H9 (cell line): ENCODE data around the gene HS6ST1. TPM values are rescaled to one million over a fixed set of nuclear protein-coding genes. Genes with fewer than 3 reads are reported as not detected.

Source experiments
- DNase-seq: peaks from one replicate; pipeline ENCODE4 v3.0.0-alpha.2; 2017
- H2AFZ ChIP-seq: one replicate; pipeline ENCODE4 v1.6.1; 2013; ENCODE audit warnings: mild to moderate bottlenecking, low read length, control low read depth, moderate library complexity
- H2AK5ac ChIP-seq: 2 replicates; pipeline ENCODE4 v1.6.1; 2013; ENCODE audit warnings: low read length, control low read depth, mixed read lengths; ENCODE audit not compliant: insufficient read length
- H2BK120ac ChIP-seq: one replicate; pipeline ENCODE4 v1.6.1; 2013; ENCODE audit warnings: low read depth, mild to moderate bottlenecking, low read length, control low read depth, inconsistent platforms; ENCODE audit not compliant: poor library complexity, severe bottlenecking
- H2BK12ac ChIP-seq: 2 replicates; pipeline ENCODE4 v1.6.1; 2013; ENCODE audit warnings: low read length, control low read depth, mixed read lengths, low read depth; ENCODE audit not compliant: insufficient read length
- H2BK15ac ChIP-seq: 2 replicates; pipeline ENCODE4 v1.6.1; 2013; ENCODE audit warnings: low read depth, low read length, control low read depth
- H2BK20ac ChIP-seq: one replicate; pipeline ENCODE4 v1.6.1; 2013; ENCODE audit warnings: low read depth, mild to moderate bottlenecking, low read length, control low read depth, inconsistent platforms; ENCODE audit not compliant: poor library complexity, severe bottlenecking
- H2BK5ac ChIP-seq: 2 replicates; pipeline ENCODE4 v1.6.1; 2013; ENCODE audit warnings: low read length, control low read depth, mixed read lengths; ENCODE audit not compliant: insufficient read length
- H3K14ac ChIP-seq: 2 replicates; pipeline ENCODE4 v1.6.1; 2013; ENCODE audit warnings: low read length, control low read depth; ENCODE audit not compliant: insufficient read depth
- H3K18ac ChIP-seq: 2 replicates; pipeline ENCODE4 v1.6.1; 2013; ENCODE audit warnings: low read depth, mild to moderate bottlenecking, mixed read lengths, low read length, control low read depth; ENCODE audit not compliant: insufficient read length
- H3K23ac ChIP-seq: 2 replicates; pipeline ENCODE4 v1.6.1; 2013; ENCODE audit warnings: low read length, control low read depth, mixed read lengths, low read depth; ENCODE audit not compliant: insufficient read length
- H3K23me2 ChIP-seq: 2 replicates; pipeline ENCODE4 v1.6.1; 2013; ENCODE audit warnings: low read depth, mild to moderate bottlenecking, mixed read lengths, low read length, control low read depth; ENCODE audit not compliant: insufficient read length, poor library complexity, severe bottlenecking
- H3K27ac ChIP-seq: 2 replicates; pipeline ENCODE4 v1.5.1; 2013; ENCODE audit warnings: low read length, control low read depth, mixed read lengths, low read depth; ENCODE audit not compliant: insufficient read length
- H3K27me3 ChIP-seq: 2 replicates; pipeline ENCODE4 v1.6.1; 2013; ENCODE audit warnings: low read length, control low read depth, inconsistent platforms; ENCODE audit not compliant: insufficient read depth
- H3K4ac ChIP-seq: 2 replicates; pipeline ENCODE4 v1.6.1; 2013; ENCODE audit warnings: low read depth, mild to moderate bottlenecking, control low read depth, inconsistent platforms, low read length, moderate library complexity
- H3K4me1 ChIP-seq: 2 replicates; pipeline ENCODE4 v1.6.1; 2013; ENCODE audit warnings: low read length, control low read depth, inconsistent platforms; ENCODE audit not compliant: insufficient read depth
- H3K4me2 ChIP-seq: 2 replicates; pipeline ENCODE4 v1.6.1; 2013; ENCODE audit warnings: low read length, control low read depth, mixed read lengths; ENCODE audit not compliant: insufficient read length, insufficient read depth
- H3K56ac ChIP-seq: 2 replicates; pipeline ENCODE4 v1.6.1; 2013; ENCODE audit warnings: low read depth, mild to moderate bottlenecking, mixed read lengths, low read length, control low read depth; ENCODE audit not compliant: insufficient read length
- H3K79me1 ChIP-seq: 2 replicates; pipeline ENCODE4 v1.6.1; 2013; ENCODE audit warnings: low read depth, mild to moderate bottlenecking, moderate library complexity, low read length, control low read depth, inconsistent platforms; ENCODE audit not compliant: insufficient read depth, poor library complexity, severe bottlenecking
- H3K79me2 ChIP-seq: 2 replicates; pipeline ENCODE4 v1.6.1; 2013; ENCODE audit warnings: low read length, control low read depth, inconsistent platforms; ENCODE audit not compliant: insufficient read depth
- H3K9ac ChIP-seq: 2 replicates; pipeline ENCODE4 v1.6.1; 2013; ENCODE audit warnings: low read length, control low read depth, mixed read lengths; ENCODE audit not compliant: insufficient read length; ENCODE audit errors: extremely low read depth
- H3K9me3 ChIP-seq: one replicate; pipeline ENCODE4 v1.6.1; 2013; ENCODE audit warnings: low read depth, low read length, inconsistent platforms; ENCODE audit not compliant: control insufficient read depth
- H3T11ph ChIP-seq: one replicate; pipeline ENCODE4 v1.6.1; 2013; ENCODE audit warnings: mild to moderate bottlenecking, low read length, control low read depth, inconsistent platforms
- H4K20me1 ChIP-seq: one replicate; pipeline ENCODE4 v1.6.1; 2013; ENCODE audit not compliant: control insufficient read depth, insufficient read length, insufficient read depth
- H4K5ac ChIP-seq: 2 replicates; pipeline ENCODE4 v1.6.1; 2013; ENCODE audit warnings: low read depth, mild to moderate bottlenecking, mixed read lengths, low read length, control low read depth; ENCODE audit not compliant: insufficient read length
- H4K8ac ChIP-seq: replicated peaks from 2 replicates; pipeline ENCODE4 v1.6.1; 2013; ENCODE audit warnings: low read length, control low read depth, mixed read lengths, low read depth; ENCODE audit not compliant: insufficient read length
- H4K91ac ChIP-seq: 2 replicates; pipeline ENCODE4 v1.6.1; 2013; ENCODE audit warnings: low read depth, mild to moderate bottlenecking, moderate library complexity, mixed read lengths, low read length, control low read depth; ENCODE audit not compliant: insufficient read length
- H3K27ac Mint-ChIP-seq, 3 experiments: 2 replicates in 2 of 3; 3 replicates in 1 of 3; pipeline ENCODE4 v1.8.0; 2020 to 2021; ENCODE audit warnings: mixed read lengths in 3 of 3, mild to moderate bottlenecking in 1 of 3, moderate library complexity in 1 of 3
- H3K27me3 Mint-ChIP-seq: 2 replicates; pipeline ENCODE4 v1.8.0; 2021; ENCODE audit warnings: low read depth, mild to moderate bottlenecking, moderate library complexity, mixed read lengths
- H3K36me3 Mint-ChIP-seq, 3 experiments: 2 replicates in 2 of 3; 3 replicates in 1 of 3; pipeline ENCODE4 v1.8.0; 2020 to 2021; ENCODE audit warnings: low read depth in 3 of 3, mixed read lengths in 3 of 3; ENCODE audit not compliant: insufficient read depth in 1 of 3
- H3K4me1 Mint-ChIP-seq, 2 experiments: 2 replicates each; pipeline ENCODE4 v1.8.0; 2020; ENCODE audit warnings: mixed read lengths in 2 of 2
- H3K4me3 Mint-ChIP-seq, 2 experiments: 2 replicates in 1 of 2; 3 replicates in 1 of 2; pipeline ENCODE4 v1.8.0; 2020 to 2021; ENCODE audit warnings: mild to moderate bottlenecking in 2 of 2, mixed read lengths in 2 of 2, moderate library complexity in 1 of 2
- H3K9me3 Mint-ChIP-seq, 2 experiments: 2 replicates in 1 of 2; 3 replicates in 1 of 2; pipeline ENCODE4 v1.8.0; 2020; ENCODE audit warnings: mild to moderate bottlenecking in 2 of 2, mixed read lengths in 2 of 2, moderate library complexity in 1 of 2
- WGBS: extraction: QIAGEN DNeasy Blood & Tissue Kit; methylation state at CpG from one replicate; pipeline ENCODE4 v1.1.7; 2013; ENCODE audit warnings: missing lambda C conversion rate, low lambda C conversion rate, mixed read lengths; ENCODE audit not compliant: insufficient read length; ENCODE audit errors: extremely low coverage; 5-methylcytosine and 5-hydroxymethylcytosine counted together
- total RNA-seq: library from RNA; stranded (reverse); gene quantifications from 2 replicates; pipeline ENCODE4 v1.2.1, GENCODE V29; 2021
- TF ChIP-seq, protein P1 (sequence below): fragments of 200-600 bp; sonication (generic); conservative IDR thresholded peaks from 3 replicates; pipeline ENCODE4 v1.8.0; 2021; ENCODE audit warnings: antibody characterized with exemption, mild to moderate bottlenecking

The HS6ST1 gene
- total RNA-seq, 1 experiment from 2014 or later = 60.2 TPM

DNA sequence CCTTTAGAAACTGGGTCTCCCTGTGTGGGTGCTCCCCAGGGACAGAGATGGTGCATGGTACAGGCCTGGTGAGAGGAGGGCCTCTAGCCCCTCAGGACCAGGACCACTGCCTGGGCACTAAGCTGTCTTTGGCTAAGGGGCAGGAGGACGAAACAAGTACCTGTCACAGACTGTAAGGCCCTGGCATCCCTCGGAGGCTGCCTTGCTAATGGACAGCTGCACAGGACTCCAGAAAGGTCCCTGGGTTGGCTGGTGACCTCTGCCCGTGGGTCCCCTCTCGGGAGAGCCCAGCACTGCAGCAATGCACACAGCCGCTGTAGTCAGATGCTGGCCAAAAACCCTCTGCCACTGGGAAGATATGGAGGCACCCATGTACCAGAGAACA, 14.3 kb downstream of the HS6ST1 start:
- Histone ChIP-seq H3K18ac (no peak overlapping the region), H3K4me1 (peaks cover 4% of the 10 kb centered on the region; the same call in 1 of the 2 replicates), H3K4ac (no peak overlapping the region), H3K9ac (no peak overlapping the region), H3K4me2 (no peak overlapping the region), H4K20me1 (peaks cover 7% of the 10 kb centered on the region), H2BK120ac (no peak overlapping the region), H4K5ac (no peak overlapping the region), H3K23ac (no peak overlapping the region), H3K14ac (no peak overlapping the region; the same call in 1 of the 2 replicates), H4K91ac (no peak overlapping the region), H4K8ac (no peak overlapping the region), H3K23me2 (no peaks in the 10 kb centered on the region), H3K56ac (no peak overlapping the region), H2BK20ac (no peak overlapping the region), H3K9me3 (no peaks in the 10 kb centered on the region), H3K79me1 (peaks cover 16% of the 10 kb centered on the region), H3T11ph (no peak overlapping the region), H2BK15ac (no peak overlapping the region), H2AK5ac (no peak overlapping the region), H3K27ac (no peak overlapping the region), H2BK12ac (no peak overlapping the region), H2AFZ (no peak overlapping the region), H2BK5ac (no peak overlapping the region), H3K27me3 (no peaks in the 10 kb centered on the region), H3K79me2 (peaks cover 62% of the 10 kb centered on the region; the same call in 1 of the 2 replicates)
- no peak overlapping the region for H3K4me3 Mint-ChIP-seq
- H3K27ac Mint-ChIP-seq = no peak overlapping the region
- WGBS = no CpG with 5 or more reads among the region's 5 CpGs
- peaks cover 1 to 16% (median 7%) of the 10 kb centered on the region in 3 experiments; a peak in 4 of 7 replicates for H3K36me3 Mint-ChIP-seq
- peaks cover 46 to 73% of the 10 kb centered on the region in 2 experiments for H3K4me1 Mint-ChIP-seq
- DNase-seq = no peak
- H3K9me3 Mint-ChIP-seq = no peaks in the 10 kb centered on the region
- TF ChIP-seq, protein P1, sequence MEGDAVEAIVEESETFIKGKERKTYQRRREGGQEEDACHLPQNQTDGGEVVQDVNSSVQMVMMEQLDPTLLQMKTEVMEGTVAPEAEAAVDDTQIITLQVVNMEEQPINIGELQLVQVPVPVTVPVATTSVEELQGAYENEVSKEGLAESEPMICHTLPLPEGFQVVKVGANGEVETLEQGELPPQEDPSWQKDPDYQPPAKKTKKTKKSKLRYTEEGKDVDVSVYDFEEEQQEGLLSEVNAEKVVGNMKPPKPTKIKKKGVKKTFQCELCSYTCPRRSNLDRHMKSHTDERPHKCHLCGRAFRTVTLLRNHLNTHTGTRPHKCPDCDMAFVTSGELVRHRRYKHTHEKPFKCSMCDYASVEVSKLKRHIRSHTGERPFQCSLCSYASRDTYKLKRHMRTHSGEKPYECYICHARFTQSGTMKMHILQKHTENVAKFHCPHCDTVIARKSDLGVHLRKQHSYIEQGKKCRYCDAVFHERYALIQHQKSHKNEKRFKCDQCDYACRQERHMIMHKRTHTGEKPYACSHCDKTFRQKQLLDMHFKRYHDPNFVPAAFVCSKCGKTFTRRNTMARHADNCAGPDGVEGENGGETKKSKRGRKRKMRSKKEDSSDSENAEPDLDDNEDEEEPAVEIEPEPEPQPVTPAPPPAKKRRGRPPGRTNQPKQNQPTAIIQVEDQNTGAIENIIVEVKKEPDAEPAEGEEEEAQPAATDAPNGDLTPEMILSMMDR = no peak
- H3K27me3 Mint-ChIP-seq = no peaks in the 10 kb centered on the region
